ENCODE results near the gene BCL2L2.

DNA sequence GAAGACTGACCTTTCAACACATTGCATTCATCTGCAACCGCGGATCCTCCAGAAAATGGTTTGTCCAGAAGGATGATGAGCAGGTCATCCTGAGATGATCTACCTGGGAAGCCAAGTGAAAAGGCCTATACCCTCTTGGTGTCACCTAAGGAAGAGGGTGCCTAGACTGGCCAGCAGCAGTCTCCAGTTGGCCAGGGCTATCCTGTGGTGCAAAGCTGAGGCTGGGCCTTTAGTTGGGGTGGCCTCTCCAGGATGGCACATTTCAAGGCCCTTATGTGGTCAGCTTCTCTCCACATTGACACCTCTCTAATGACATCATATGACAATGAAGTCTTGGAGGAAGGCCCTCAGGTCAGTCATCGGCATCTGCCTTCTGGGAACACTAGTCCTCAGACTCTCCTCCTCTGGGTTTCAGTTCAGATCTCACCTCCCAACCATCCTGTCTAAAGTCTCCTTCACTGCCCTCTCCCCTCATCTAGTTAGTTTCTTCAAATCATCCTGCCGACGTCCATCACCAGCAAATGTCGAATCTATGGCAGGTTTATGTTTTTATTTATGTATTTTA is 49.3 kb downstream of the BCL2L2 start:
- TF ChIP-seq EZH2 (IDR thresholded peaks at IDR 0.05; ENCODE audit: low read length, unreplicated experiment): no peak
- TF ChIP-seq, protein P1, sequence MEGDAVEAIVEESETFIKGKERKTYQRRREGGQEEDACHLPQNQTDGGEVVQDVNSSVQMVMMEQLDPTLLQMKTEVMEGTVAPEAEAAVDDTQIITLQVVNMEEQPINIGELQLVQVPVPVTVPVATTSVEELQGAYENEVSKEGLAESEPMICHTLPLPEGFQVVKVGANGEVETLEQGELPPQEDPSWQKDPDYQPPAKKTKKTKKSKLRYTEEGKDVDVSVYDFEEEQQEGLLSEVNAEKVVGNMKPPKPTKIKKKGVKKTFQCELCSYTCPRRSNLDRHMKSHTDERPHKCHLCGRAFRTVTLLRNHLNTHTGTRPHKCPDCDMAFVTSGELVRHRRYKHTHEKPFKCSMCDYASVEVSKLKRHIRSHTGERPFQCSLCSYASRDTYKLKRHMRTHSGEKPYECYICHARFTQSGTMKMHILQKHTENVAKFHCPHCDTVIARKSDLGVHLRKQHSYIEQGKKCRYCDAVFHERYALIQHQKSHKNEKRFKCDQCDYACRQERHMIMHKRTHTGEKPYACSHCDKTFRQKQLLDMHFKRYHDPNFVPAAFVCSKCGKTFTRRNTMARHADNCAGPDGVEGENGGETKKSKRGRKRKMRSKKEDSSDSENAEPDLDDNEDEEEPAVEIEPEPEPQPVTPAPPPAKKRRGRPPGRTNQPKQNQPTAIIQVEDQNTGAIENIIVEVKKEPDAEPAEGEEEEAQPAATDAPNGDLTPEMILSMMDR (conservative IDR thresholded peaks at IDR 0.05; ENCODE audit: low read depth, low read length): no peak
